Measurements from ENCODE around the gene RPS6KB2.

GRCh38 chr11:67387069-67387468, 41.2 kb upstream of the RPS6KB2 start:
- TF ChIP-seq POLR2A (IDR thresholded peaks at IDR 0.05), result no peak
- TF ChIP-seq CTCF (IDR thresholded peaks at IDR 0.05), result no peak
- TF ChIP-seq EP300 (IDR thresholded peaks at IDR 0.05), result no peak

Measured in suprapubic skin (tissue), 3 donors.